A549 treated with DMSO at 1 μM for 4 hours (cell line): Measurements from ENCODE around the gene KRT6A. TPM values are rescaled to one million over a fixed set of nuclear protein-coding genes. Genes with fewer than 3 reads are reported as not detected.

Source experiments
- total RNA-seq: library from RNA; stranded (reverse); fragments of 200-300 nt; extraction: Qiagen RNA extraction; gene quantifications from 5 replicates; pipeline ENCODE4 v1.2.3, GENCODE V29; 2022; ENCODE audit warnings: low read depth

The KRT6A gene
- total RNA-seq: 0.18 to 0.52 TPM (median 0.24 TPM) in 5 replicates

GRCh38 chr12:52493172-52493571 is at the start of gene KRT6A:
Gene KRT6A, minus strand, starts transcription at chr12:52493257. Its CDS starts 69 bp downstream, at chr12:52493188.

GRCh38 chr12:52519826-52520662 is 27.0 kb upstream of the KRT6A start, which contains the start of gene KRT5:
Gene KRT5, minus strand, starts transcription at chr12:52520394. Its CDS starts 98 bp downstream, at chr12:52520296.

GRCh38 chr12:52473768-52474167 is 19.3 kb downstream of the KRT6A start, which contains the start of gene KRT6C:
Gene KRT6C, minus strand, starts transcription at chr12:52473805. Its CDS starts 68 bp downstream, at chr12:52473737.

GRCh38 chr12:52452101-52452500 is 41.0 kb downstream of the KRT6A start, which contains the start of gene KRT6B:
Gene KRT6B, minus strand, starts transcription at chr12:52452146. Its CDS starts 68 bp downstream, at chr12:52452078.

Other genes with a start within 250 kb of the KRT6A start
- 30.3 to 41.6 TPM (median 35.7 TPM) in 5 replicates for gene KRT86, start 218.6 kb downstream of the KRT6A start, total RNA-seq
- gene KRT81, start 201.7 kb downstream of the KRT6A start, total RNA-seq: 2,993 to 3,705 TPM (median 3,273 TPM) in 5 replicates
- gene KRT83, start 171.9 kb downstream of the KRT6A start, total RNA-seq: 3.0 to 5.4 TPM (median 4.8 TPM) in 5 replicates
- gene KRT85, start 125.8 kb downstream of the KRT6A start, total RNA-seq: not detected in 5 replicates
- gene KRT84, start 107.6 kb downstream of the KRT6A start, total RNA-seq: not detected in 5 replicates
- not detected in 5 replicates for gene KRT82, start 86.9 kb downstream of the KRT6A start, total RNA-seq
- gene KRT75, start 58.9 kb downstream of the KRT6A start, total RNA-seq: 0.12 to 0.26 TPM (median 0.18 TPM) in 5 replicates
- gene KRT6B, start 41.1 kb downstream of the KRT6A start, total RNA-seq: 0.08 TPM in 1 of 5 replicates, not detected in the others
- gene KRT6C, start 19.5 kb downstream of the KRT6A start, total RNA-seq: not detected in 5 replicates
- gene KRT5, start 27.1 kb upstream of the KRT6A start, total RNA-seq: 0.11 to 0.47 TPM (median 0.18 TPM) in 5 replicates
- gene KRT71, start 59.9 kb upstream of the KRT6A start, total RNA-seq: not detected in 5 replicates
- not detected in 5 replicates for gene KRT74, start 80.6 kb upstream of the KRT6A start, total RNA-seq
- gene KRT72, start 108.2 kb upstream of the KRT6A start, total RNA-seq: not detected in 5 replicates
- not detected in 5 replicates for gene KRT73, start 125.3 kb upstream of the KRT6A start, total RNA-seq
- gene KRT2, start 159.0 kb upstream of the KRT6A start, total RNA-seq: 0.04 TPM in 1 of 5 replicates, not detected in the others
- gene KRT1, start 187.2 kb upstream of the KRT6A start, total RNA-seq: not detected in 5 replicates
- not detected in 5 replicates for gene KRT77, start 210.3 kb upstream of the KRT6A start, total RNA-seq